Osteoblast (primary cell): Measurements from ENCODE around the gene AOPEP. TPM values are rescaled to one million over a fixed set of nuclear protein-coding genes. Genes with fewer than 3 reads are reported as not detected.
A peak's percentile ranks its signal among the peaks of the same experiment; 100 is the strongest.

ENCODE experiments used
- DNase-seq: peaks from one replicate; pipeline ENCODE4 v3.0.0; 2011; ENCODE audit warnings: low spot score, mixed read lengths; ENCODE audit not compliant: insufficient read length; ENCODE audit errors: missing footprints
- H2AFZ ChIP-seq: 2 replicates; pipeline ENCODE4 v1.6.0; 2011; ENCODE audit warnings: mild to moderate bottlenecking, low read length
- H3K27ac ChIP-seq: 2 replicates; pipeline ENCODE4 v1.5.1; 2011; ENCODE audit warnings: mild to moderate bottlenecking, low read depth, low read length, moderate library complexity
- H3K27me3 ChIP-seq: 2 replicates; pipeline ENCODE4 v1.6.0; 2012; ENCODE audit warnings: mild to moderate bottlenecking, control low read depth, inconsistent platforms, low read length, moderate library complexity; ENCODE audit not compliant: insufficient read depth
- H3K36me3 ChIP-seq: 2 replicates; pipeline ENCODE4 v1.5.1; 2011; ENCODE audit warnings: mild to moderate bottlenecking, low read length, control low read depth, moderate library complexity; ENCODE audit not compliant: insufficient read depth
- H3K4me1 ChIP-seq: 2 replicates; pipeline ENCODE4 v1.5.1; 2011; ENCODE audit warnings: mild to moderate bottlenecking, low read length, control low read depth, moderate library complexity; ENCODE audit not compliant: insufficient read depth
- H3K4me2 ChIP-seq: 2 replicates; pipeline ENCODE4 v1.6.0; 2011; ENCODE audit warnings: mild to moderate bottlenecking, low read length; ENCODE audit not compliant: insufficient read depth
- H3K4me3 ChIP-seq: fragments of 200-600 bp; sonication (generic); 3 replicates; pipeline ENCODE4 v1.5.1; 2012; ENCODE audit warnings: mild to moderate bottlenecking, low read length, inconsistent platforms; ENCODE audit not compliant: insufficient read depth
- H3K79me2 ChIP-seq: 2 replicates; pipeline ENCODE4 v1.6.0; 2012; ENCODE audit warnings: mild to moderate bottlenecking, low read length, control low read depth, inconsistent platforms; ENCODE audit not compliant: insufficient read depth
- H3K9me3 ChIP-seq: 2 replicates; pipeline ENCODE4 v1.5.1; 2011; ENCODE audit warnings: low read depth, low read length, control low read depth
- H4K20me1 ChIP-seq: 2 replicates; pipeline ENCODE4 v1.6.0; 2012; ENCODE audit warnings: mild to moderate bottlenecking, low read length, control low read depth; ENCODE audit not compliant: insufficient read depth
- total RNA-seq: library from RNA; depleted of rRNA; stranded (reverse); fragments of >200 nt; gene quantifications from 2 replicates; pipeline ENCODE4 v1.2.3, GENCODE V29; 2012
- TF ChIP-seq, protein P1 (sequence below): IDR thresholded peaks from 2 replicates; pipeline ENCODE4 v1.5.1; 2011; ENCODE audit warnings: mild to moderate bottlenecking, low read depth, low read length, moderate library complexity; ENCODE audit errors: extremely low read depth

The AOPEP gene
- total RNA-seq, 1 donor: 131 TPM

DNA sequence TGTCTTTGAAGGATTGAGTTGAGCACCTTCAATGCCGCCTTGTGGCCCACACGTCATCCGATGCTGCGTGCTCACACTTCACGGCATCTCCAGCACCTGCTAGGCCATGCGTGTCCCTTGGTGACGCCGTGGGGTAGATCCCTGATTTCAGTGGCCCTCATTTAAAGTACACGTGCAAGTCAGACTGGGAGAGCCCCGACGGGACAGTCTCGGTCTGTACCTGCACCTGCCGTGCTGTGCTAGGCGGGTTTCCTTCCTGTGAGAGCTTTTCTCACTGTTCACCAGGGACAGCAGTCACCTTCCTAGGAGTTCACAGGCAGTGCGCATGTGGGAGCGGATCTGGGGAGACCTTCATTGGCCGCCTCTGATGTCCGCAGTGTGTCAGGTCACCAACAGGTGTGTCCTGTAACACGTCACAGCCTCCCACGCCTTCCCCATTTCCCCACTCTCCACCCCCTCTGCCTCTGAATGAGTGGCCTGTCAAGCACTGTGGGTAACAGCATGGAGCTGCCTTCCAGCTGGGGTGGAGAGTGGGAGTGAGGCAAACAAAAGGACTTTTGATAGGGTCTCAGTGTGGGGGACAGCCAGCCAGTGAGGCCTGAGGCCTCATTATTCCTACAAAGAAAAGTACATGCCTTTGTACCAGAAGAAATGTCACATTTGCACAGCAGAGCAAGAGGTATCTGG is 354.6 kb downstream of the AOPEP start:
- peaks cover 98% of the 10 kb centered on the region for H3K79me2 ChIP-seq

DNA sequence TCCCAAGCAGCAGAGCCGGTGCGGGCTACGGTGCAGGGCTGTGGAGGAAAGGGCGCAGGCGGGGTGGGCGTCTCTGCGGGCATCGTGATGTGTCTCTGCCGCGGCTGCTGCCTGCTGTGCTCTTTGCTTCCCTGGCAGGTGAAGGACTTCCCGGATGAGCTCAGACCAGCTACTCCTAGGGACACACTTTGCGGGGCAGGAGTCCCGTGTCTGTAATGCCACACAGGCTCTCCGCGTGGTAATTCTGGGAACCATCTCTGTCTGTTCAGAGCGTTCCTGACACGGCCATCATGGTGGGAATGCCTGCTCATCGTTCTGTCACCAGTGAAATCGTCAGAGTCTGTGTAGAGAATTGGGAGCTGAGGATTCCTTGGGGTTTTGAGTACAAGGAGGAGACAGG is 355.5 kb downstream of the AOPEP start:
- TF ChIP-seq, protein P1, sequence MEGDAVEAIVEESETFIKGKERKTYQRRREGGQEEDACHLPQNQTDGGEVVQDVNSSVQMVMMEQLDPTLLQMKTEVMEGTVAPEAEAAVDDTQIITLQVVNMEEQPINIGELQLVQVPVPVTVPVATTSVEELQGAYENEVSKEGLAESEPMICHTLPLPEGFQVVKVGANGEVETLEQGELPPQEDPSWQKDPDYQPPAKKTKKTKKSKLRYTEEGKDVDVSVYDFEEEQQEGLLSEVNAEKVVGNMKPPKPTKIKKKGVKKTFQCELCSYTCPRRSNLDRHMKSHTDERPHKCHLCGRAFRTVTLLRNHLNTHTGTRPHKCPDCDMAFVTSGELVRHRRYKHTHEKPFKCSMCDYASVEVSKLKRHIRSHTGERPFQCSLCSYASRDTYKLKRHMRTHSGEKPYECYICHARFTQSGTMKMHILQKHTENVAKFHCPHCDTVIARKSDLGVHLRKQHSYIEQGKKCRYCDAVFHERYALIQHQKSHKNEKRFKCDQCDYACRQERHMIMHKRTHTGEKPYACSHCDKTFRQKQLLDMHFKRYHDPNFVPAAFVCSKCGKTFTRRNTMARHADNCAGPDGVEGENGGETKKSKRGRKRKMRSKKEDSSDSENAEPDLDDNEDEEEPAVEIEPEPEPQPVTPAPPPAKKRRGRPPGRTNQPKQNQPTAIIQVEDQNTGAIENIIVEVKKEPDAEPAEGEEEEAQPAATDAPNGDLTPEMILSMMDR: no peak
- no peak overlapping the region for H2AFZ ChIP-seq
- peak overlapping the region; percentile 19 for H3K27ac ChIP-seq
- H3K9me3 ChIP-seq: no peaks in the 10 kb centered on the region
- H3K4me2 ChIP-seq: no peak overlapping the region
- no peaks in the 10 kb centered on the region for H3K27me3 ChIP-seq
- peaks cover 73% of the 10 kb centered on the region for H4K20me1 ChIP-seq
- H3K4me3 ChIP-seq: no peak overlapping the region
- DNase-seq: peak; percentile 15
- H3K79me2 ChIP-seq: peaks cover 96% of the 10 kb centered on the region
- peaks cover 96% of the 10 kb centered on the region for H3K36me3 ChIP-seq
- peaks cover 5% of the 10 kb centered on the region for H3K4me1 ChIP-seq

More for the DNA sequence above, 354.6 kb downstream of the AOPEP start:
- Histone ChIP-seq H3K4me2 (no peak overlapping the region), H2AFZ (no peak overlapping the region), H4K20me1 (peaks cover 77% of the 10 kb centered on the region), H3K4me1 (peaks cover 7% of the 10 kb centered on the region), H3K36me3 (peaks cover 94% of the 10 kb centered on the region), H3K27me3 (no peaks in the 10 kb centered on the region), H3K9me3 (no peaks in the 10 kb centered on the region), H3K4me3 (no peak overlapping the region), H3K27ac (no peak overlapping the region)
- peak; percentile 42 for DNase-seq
- TF ChIP-seq, protein P1: no peak

DNA sequence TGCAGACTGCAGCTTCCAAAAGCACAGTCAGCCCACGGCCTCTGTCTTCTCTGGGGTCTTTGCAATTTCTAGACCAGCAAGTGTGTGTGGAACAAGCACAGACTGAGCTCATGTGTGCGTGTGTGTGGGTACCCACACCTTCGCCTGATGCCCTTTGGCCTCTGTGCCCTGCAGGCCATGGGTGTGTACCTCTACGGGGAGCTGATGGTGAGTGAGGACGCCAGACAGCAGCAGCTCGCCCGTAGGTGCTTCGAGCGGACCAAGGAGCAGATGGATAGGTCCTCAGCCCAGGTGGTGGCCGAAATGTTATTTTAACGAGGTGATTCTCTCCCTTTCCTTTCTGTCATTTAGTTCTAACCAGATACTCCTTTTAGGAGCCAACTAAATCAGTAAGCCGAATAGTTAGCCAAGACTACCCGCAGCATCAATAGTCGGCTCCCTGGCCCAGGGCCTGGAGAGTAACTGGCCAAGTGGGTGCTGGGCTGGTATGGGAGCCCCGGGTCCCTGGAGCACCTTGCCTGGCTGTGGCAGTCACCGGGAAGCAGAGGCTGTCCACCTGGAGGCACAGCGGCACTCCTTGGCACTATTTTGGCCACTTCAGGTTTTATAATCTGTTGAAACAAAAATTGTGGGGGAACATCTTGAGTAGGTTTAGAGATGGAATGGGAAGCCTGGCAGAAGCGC is 356.0 kb downstream of the AOPEP start:
- no peak overlapping the region for H3K4me3 ChIP-seq
- H3K27ac ChIP-seq: peak overlapping the region; percentile 19
- peak; percentile 69 for DNase-seq
- TF ChIP-seq, protein P1: no peak
- no peak overlapping the region for H2AFZ ChIP-seq
- no peaks in the 10 kb centered on the region for H3K27me3 ChIP-seq
- H3K79me2 ChIP-seq: peaks cover 93% of the 10 kb centered on the region
- H3K36me3 ChIP-seq: peaks cover 94% of the 10 kb centered on the region
- peaks cover 67% of the 10 kb centered on the region for H4K20me1 ChIP-seq
- no peaks in the 10 kb centered on the region for H3K9me3 ChIP-seq
- H3K4me1 ChIP-seq: peaks cover 3% of the 10 kb centered on the region
- no peak overlapping the region for H3K4me2 ChIP-seq

DNA sequence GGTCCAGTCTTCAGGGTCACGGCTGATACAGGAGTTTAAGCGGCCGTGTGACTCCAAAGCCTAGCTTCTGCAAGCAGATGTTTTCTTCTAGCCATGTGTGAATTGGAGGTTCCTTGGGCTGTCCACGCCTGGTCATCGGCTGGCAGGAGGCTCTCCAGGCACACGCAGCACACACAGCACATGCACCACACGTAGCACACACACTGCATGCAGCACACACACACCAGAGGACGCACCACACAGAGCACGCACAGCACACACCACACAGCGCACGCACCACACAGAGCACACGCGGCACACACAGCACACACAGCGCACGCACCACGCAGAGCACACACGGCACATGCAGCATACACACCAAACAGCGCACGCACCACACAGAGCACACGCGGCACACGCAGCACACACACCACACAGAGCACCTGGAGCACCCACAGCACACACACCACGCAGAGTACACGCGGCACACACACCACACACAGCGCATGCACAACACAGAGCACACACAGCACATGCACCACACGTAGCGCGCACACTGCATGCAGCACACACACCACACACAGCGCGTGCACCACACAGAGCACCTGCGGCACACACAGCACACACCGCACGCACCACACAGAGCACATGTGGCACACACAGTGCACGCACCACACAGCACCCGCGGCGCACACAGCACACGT is 356.7 kb downstream of the AOPEP start:
- H3K79me2 ChIP-seq: peaks cover 91% of the 10 kb centered on the region
- no peaks in the 10 kb centered on the region for H3K9me3 ChIP-seq
- H3K4me3 ChIP-seq: no peak overlapping the region
- DNase-seq: peak; percentile 43
- peaks cover 8% of the 10 kb centered on the region for H3K4me1 ChIP-seq
- peaks cover 61% of the 10 kb centered on the region for H4K20me1 ChIP-seq
- no peaks in the 10 kb centered on the region for H3K27me3 ChIP-seq
- no peak overlapping the region for H2AFZ ChIP-seq
- no peak overlapping the region for H3K4me2 ChIP-seq
- peaks cover 94% of the 10 kb centered on the region for H3K36me3 ChIP-seq
- H3K27ac ChIP-seq: no peak overlapping the region
- TF ChIP-seq, protein P1: no peak
